CD4-positive, alpha-beta T cell (primary cell): ENCODE data around the gene GLP2R. TPM values are rescaled to one million over a fixed set of nuclear protein-coding genes. Genes with fewer than 3 reads are reported as not detected.
"Not testable (repeated sequence)": the region's sequence is repeated elsewhere in the genome, so short reads cannot be mapped to it uniquely, and the experiment has no call there.

ENCODE experiments used
- ATAC-seq: fragments of 200-7000 bp; cut with Tn5 transposase; one replicate; pipeline ENCODE4 v1.10.0; 2022; ENCODE audit warnings: mild to moderate bottlenecking; ENCODE audit not compliant: poor library complexity
- CTCF ChIA-PET: fragments of 350-600 bp; sonication (Branson Sonifier 250); formaldehyde crosslinking; loops from one replicate; lab custom pipeline; 2021; ENCODE audit warnings: antibody characterized with exemption, inconsistent platforms; lab: Charles Lee
- POLR2A ChIA-PET: fragments of 350-600 bp; sonication (Branson Sonifier 250); formaldehyde crosslinking; loops from one replicate; lab custom pipeline; 2021; ENCODE audit warnings: antibody characterized with exemption, inconsistent platforms; lab: Charles Lee
- DNase-seq, 14 experiments: peaks; one replicate each; pipeline ENCODE4 v3.0.0-alpha.2; 2013 to 2020; ENCODE audit warnings: mixed read lengths in 2 of 14
- H3K27ac ChIP-seq, 2 donors: one replicate each; pipeline versions ENCODE4 v1.5.1 to v1.7.0; 2013; ENCODE audit warnings: low read length in 2 of 2, low read depth in 1 of 2, mild to moderate bottlenecking in 1 of 2
- H3K27me3 ChIP-seq, 2 experiments: 1 replicate in 1 of 2; 2 replicates in 1 of 2; pipeline versions ENCODE4 v1.6.1 to v1.7.0; 2013; ENCODE audit warnings: low read length in 2 of 2, control low read depth in 1 of 2, mild to moderate bottlenecking in 1 of 2, moderate library complexity in 1 of 2; ENCODE audit not compliant: insufficient read depth in 2 of 2, control insufficient read depth in 1 of 2
- H3K36me3 ChIP-seq: one replicate; pipeline ENCODE4 v1.6.1; 2013; ENCODE audit warnings: low read length, control low read depth; ENCODE audit not compliant: insufficient read depth
- H3K4me1 ChIP-seq: one replicate; pipeline ENCODE4 v1.6.1; 2013; ENCODE audit warnings: low read length, control low read depth; ENCODE audit not compliant: insufficient read depth
- H3K4me3 ChIP-seq: one replicate; pipeline ENCODE4 v1.5.1; 2013; ENCODE audit warnings: mild to moderate bottlenecking, low read length, moderate library complexity
- H3K9me3 ChIP-seq, 2 experiments: 1 replicate in 1 of 2; 2 replicates in 1 of 2; pipeline versions ENCODE4 v1.6.1 to v1.7.0; 2013; ENCODE audit warnings: low read length in 2 of 2, mild to moderate bottlenecking in 2 of 2, control low read depth in 1 of 2, moderate library complexity in 1 of 2; ENCODE audit not compliant: control insufficient read depth in 1 of 2, insufficient read depth in 1 of 2
- H3K27ac Mint-ChIP-seq: one replicate; pipeline ENCODE4 v1.8.0; 2020; ENCODE audit warnings: mixed read lengths
- H3K27me3 Mint-ChIP-seq: one replicate; pipeline ENCODE4 v1.8.0; 2021; ENCODE audit warnings: mixed read lengths
- H3K36me3 Mint-ChIP-seq: one replicate; pipeline ENCODE4 v1.8.0; 2021; ENCODE audit warnings: low read depth, mixed read lengths
- H3K4me1 Mint-ChIP-seq: one replicate; pipeline ENCODE4 v1.8.0; 2021; ENCODE audit warnings: low read depth, mixed read lengths
- H3K4me3 Mint-ChIP-seq: one replicate; pipeline ENCODE4 v1.8.0; 2020; ENCODE audit warnings: mild to moderate bottlenecking, mixed read lengths
- H3K9me3 Mint-ChIP-seq: one replicate; pipeline ENCODE4 v1.8.0; 2020; ENCODE audit warnings: mixed read lengths
- CTCF ChIP-seq: fragments of 200-600 bp; IDR thresholded peaks from one replicate; pipeline ENCODE4 v1.8.0; 2022; ENCODE audit warnings: antibody characterized with exemption, mild to moderate bottlenecking
- intact Hi-C, 2 experiments: fragments of 100-400 bp; cut with DNase I in 1 of 2; cut with micrococcal nuclease in 1 of 2; formaldehyde crosslinking; loops; one replicate each; pipeline versions ENCODE4 v1.15.1 to v1.9.0; 2023 to 2025; cut with DNase I, micrococcal nuclease
- total RNA-seq, 174 experiments: library from RNA in 2 of 174; stranded (reverse) in 2 of 174; gene quantifications; one replicate each; pipeline ENCODE4 v1.2.3 and lab custom pipeline; 2021 to 2026

Gene GLP2R
- total RNA-seq, 2 experiments from 2014 or later = not detected

- DNase-seq (no peak), ATAC-seq (no peak)
- CTCF ChIA-PET = no interaction called here
- H3K36me3 ChIP-seq = no peaks in the 10 kb centered on the region
- Mint-ChIP-seq H3K27ac (no peak overlapping the region), H3K9me3 (no peaks in the 10 kb centered on the region), H3K36me3 (no peaks in the 10 kb centered on the region), H3K27me3 (no peaks in the 10 kb centered on the region), H3K4me1 (no peaks in the 10 kb centered on the region), H3K4me3 (no peak overlapping the region)
- POLR2A ChIA-PET = no interaction called here
- no peaks in the 10 kb centered on the region for H3K4me1 ChIP-seq
- no peaks in the 10 kb centered on the region for H3K9me3 ChIP-seq
- TF ChIP-seq CTCF = no peak
- H3K27me3 ChIP-seq = no peaks in the 10 kb centered on the region
- intact Hi-C loops = no loop called here
- no peak overlapping the region for H3K4me3 ChIP-seq
- no peak overlapping the region for H3K27ac ChIP-seq
These were observed 93.2 kb downstream of the GLP2R start for GRCh38 chr17:9918804-9919352.

- H3K27ac ChIP-seq, H3K9me3 Mint-ChIP-seq, H3K4me3 ChIP-seq, H3K36me3 Mint-ChIP-seq, POLR2A ChIA-PET, H3K4me1 Mint-ChIP-seq, H3K36me3 ChIP-seq, DNase-seq, H3K27me3 ChIP-seq, CTCF ChIA-PET, ATAC-seq, H3K4me3 Mint-ChIP-seq, H3K27ac Mint-ChIP-seq, intact Hi-C loops, H3K9me3 ChIP-seq, H3K4me1 ChIP-seq, H3K27me3 Mint-ChIP-seq: not testable (repeated sequence)
These were observed 95.5 kb downstream of the GLP2R start for GRCh38 chr17:9921216-9921615.

GRCh38 chr17:9922012-9922848, 96.5 kb downstream of the GLP2R start:
- Mint-ChIP-seq H3K27me3 (no peaks in the 10 kb centered on the region), H3K4me1 (no peaks in the 10 kb centered on the region), H3K9me3 (no peaks in the 10 kb centered on the region), H3K36me3 (no peaks in the 10 kb centered on the region), H3K4me3 (no peak overlapping the region), H3K27ac (no peak overlapping the region)
- CTCF ChIA-PET = no interaction called here
- Histone ChIP-seq H3K9me3 (no peaks in the 10 kb centered on the region), H3K27ac (no peak overlapping the region), H3K27me3 (no peaks in the 10 kb centered on the region), H3K4me1 (no peaks in the 10 kb centered on the region), H3K4me3 (no peak overlapping the region), H3K36me3 (no peaks in the 10 kb centered on the region)
- ATAC-seq = no peak
- TF ChIP-seq CTCF = no peak
- DNase-seq = no peak
- POLR2A ChIA-PET = no interaction called here
- intact Hi-C loops = no loop called here
